CD14-positive monocyte (primary cell): ENCODE data around the gene SNAP47. TPM values are rescaled to one million over a fixed set of nuclear protein-coding genes. Genes with fewer than 3 reads are reported as not detected.

ENCODE experiments used
- DNase-seq, 3 donors: peaks; one replicate each; pipeline ENCODE4 v3.0.0-alpha.2; 2011 to 2022
- H2AFZ ChIP-seq: 2 replicates; pipeline ENCODE4 v1.6.0; 2012; ENCODE audit warnings: mild to moderate bottlenecking, low read depth, low read length, inconsistent platforms; ENCODE audit not compliant: insufficient read depth, poor library complexity, severe bottlenecking
- H3K27ac ChIP-seq, 2 donors: 1 replicate in 1 of 2; 2 replicates in 1 of 2; pipeline ENCODE4 v1.5.1; 2012 to 2013; ENCODE audit warnings: low read length in 2 of 2, control low read depth in 1 of 2, inconsistent platforms in 1 of 2, low read depth in 1 of 2, mild to moderate bottlenecking in 1 of 2
- H3K27me3 ChIP-seq, 2 donors: one replicate each; pipeline versions ENCODE4 v1.6.0 to v1.6.1; 2011 to 2013; ENCODE audit warnings: low read length in 2 of 2; ENCODE audit not compliant: control insufficient read depth in 2 of 2, insufficient read depth in 2 of 2
- H3K36me3 ChIP-seq, 2 donors: replicated peaks in 1 of 2; 1 replicate in 1 of 2; 2 replicates in 1 of 2; pipeline versions ENCODE4 v1.5.1 to v1.6.1; 2012 to 2013; ENCODE audit warnings: low read length in 2 of 2, control low read depth in 1 of 2, inconsistent platforms in 1 of 2, mild to moderate bottlenecking in 1 of 2; ENCODE audit not compliant: insufficient read depth in 2 of 2, control insufficient read depth in 1 of 2
- H3K4me1 ChIP-seq, 2 donors: 1 replicate in 1 of 2; 2 replicates in 1 of 2; pipeline versions ENCODE4 v1.5.1 to v1.6.1; 2012 to 2013; ENCODE audit warnings: low read length in 2 of 2, control low read depth in 1 of 2, inconsistent platforms in 1 of 2, mild to moderate bottlenecking in 1 of 2, moderate library complexity in 1 of 2; ENCODE audit not compliant: insufficient read depth in 2 of 2, control insufficient read depth in 1 of 2
- H3K4me2 ChIP-seq: replicated peaks from 2 replicates; pipeline ENCODE3; 2012; ENCODE audit warnings: low read length, moderate library complexity, mild to moderate bottlenecking; ENCODE audit not compliant: poor library complexity, severe bottlenecking; ENCODE audit errors: extremely low read depth
- H3K4me3 ChIP-seq, 3 experiments: fragments of 200-600 bp in 1 of 3; sonication (generic) in 1 of 3; replicated peaks in 1 of 3; 1 replicate in 2 of 3; 2 replicates in 1 of 3; pipeline ENCODE4 v1.5.1; 2011 to 2013; ENCODE audit warnings: low read length in 3 of 3, mild to moderate bottlenecking in 3 of 3, control low read depth in 2 of 3, low read depth in 2 of 3, inconsistent platforms in 1 of 3, moderate library complexity in 1 of 3
- H3K79me2 ChIP-seq: 2 replicates; pipeline ENCODE4 v1.6.0; 2012; ENCODE audit warnings: mild to moderate bottlenecking, control low read depth, inconsistent platforms, low read length, moderate library complexity; ENCODE audit not compliant: insufficient read depth
- H3K9ac ChIP-seq: 2 replicates; pipeline ENCODE4 v1.6.0; 2017; ENCODE audit warnings: low read length, mild to moderate bottlenecking; ENCODE audit not compliant: insufficient read depth, poor library complexity, severe bottlenecking
- H3K9me3 ChIP-seq, 2 donors: replicated peaks in 1 of 2; 1 replicate in 1 of 2; 2 replicates in 1 of 2; pipeline versions ENCODE4 v1.5.1 to v1.6.1; 2012 to 2013; ENCODE audit warnings: low read length in 2 of 2, control low read depth in 1 of 2; ENCODE audit not compliant: control insufficient read depth in 1 of 2, insufficient read depth in 1 of 2
- H4K20me1 ChIP-seq: 2 replicates; pipeline ENCODE4 v1.6.0; 2012; ENCODE audit warnings: mild to moderate bottlenecking, low read length, control low read depth, moderate library complexity; ENCODE audit not compliant: insufficient read depth
- H3K27ac Mint-ChIP-seq, 7 donors: one replicate each; pipeline ENCODE4 v1.8.0; 2020; ENCODE audit warnings: mild to moderate bottlenecking in 7 of 7, mixed read lengths in 7 of 7, moderate library complexity in 6 of 7, inconsistent platforms in 2 of 7
- H3K27me3 Mint-ChIP-seq, 3 donors: one replicate each; pipeline ENCODE4 v1.8.0; 2021 to 2022; ENCODE audit warnings: low read depth in 3 of 3, mild to moderate bottlenecking in 3 of 3, mixed read lengths in 3 of 3, moderate library complexity in 3 of 3, inconsistent platforms in 1 of 3
- H3K36me3 Mint-ChIP-seq, 2 donors: one replicate each; pipeline ENCODE4 v1.8.0; 2020; ENCODE audit warnings: mixed read lengths in 2 of 2, inconsistent platforms in 1 of 2, mild to moderate bottlenecking in 1 of 2
- H3K4me1 Mint-ChIP-seq: one replicate; pipeline ENCODE4 v1.8.0; 2020; ENCODE audit warnings: mild to moderate bottlenecking, mixed read lengths
- H3K4me3 Mint-ChIP-seq, 2 donors: one replicate each; pipeline ENCODE4 v1.8.0; 2020; ENCODE audit warnings: mild to moderate bottlenecking in 2 of 2, mixed read lengths in 2 of 2, moderate library complexity in 1 of 2
- H3K9me3 Mint-ChIP-seq, 7 donors: one replicate each; pipeline ENCODE4 v1.8.0; 2020 to 2022; ENCODE audit warnings: mixed read lengths in 7 of 7, mild to moderate bottlenecking in 6 of 7, moderate library complexity in 6 of 7, inconsistent platforms in 2 of 7
- WGBS: methylation state at CpG from one replicate; pipeline ENCODE4 v1.1.5; 2013; ENCODE audit warnings: missing lambda C conversion rate; ENCODE audit not compliant: insufficient coverage; 5-methylcytosine and 5-hydroxymethylcytosine counted together
- intact Hi-C, 2 donors: fragments of 100-400 bp; cut with micrococcal nuclease; formaldehyde crosslinking; loops; one replicate each; pipeline versions ENCODE4 v1.15.0 to v1.15.1; 2023
- polyA plus RNA-seq, 3 donors: library from polyadenylated mRNA; depleted of rRNA in 1 of 3; unstranded in 2 of 3; stranded (reverse) in 1 of 3; fragments of 300-500 nt in 2 of 3; fragments of >200 nt in 1 of 3; fragmentation: Illumina TruSeq in 2 of 3; gene quantifications; 1 replicate in 2 of 3; 2 replicates in 1 of 3; pipeline ENCODE4 v1.2.3, GENCODE V29; 2012 to 2021
- TF ChIP-seq, protein P1 (sequence below): fragments of 200-600 bp; IDR thresholded peaks from one replicate; pipeline ENCODE4 v1.8.0; 2022; ENCODE audit warnings: antibody characterized with exemption, mild to moderate bottlenecking

The SNAP47 gene
- polyA plus RNA-seq, 3 donors, result 15.4 to 25.0 (median 20.5) TPM

DNA sequence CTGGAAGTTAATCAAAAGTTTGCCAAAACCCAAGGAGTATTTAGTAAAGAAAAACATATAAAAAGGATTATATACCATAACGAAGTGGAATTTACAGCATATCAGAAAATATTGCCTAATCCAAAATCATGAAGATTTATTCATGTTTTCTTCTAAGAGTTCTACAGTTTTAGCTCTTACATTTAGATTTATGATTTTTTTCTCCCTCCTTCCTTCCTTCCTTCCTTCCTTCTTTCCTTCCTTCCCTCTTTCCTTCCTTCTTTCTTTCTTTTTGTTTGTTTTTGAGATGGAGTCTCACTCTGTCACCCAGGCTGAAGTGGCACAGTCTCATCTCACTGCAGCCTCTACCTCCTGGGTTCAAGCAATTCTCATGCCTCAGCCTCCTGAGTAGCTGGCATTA, 64.5 kb downstream of the SNAP47 start:
- Mint-ChIP-seq H3K4me1 (no peaks in the 10 kb centered on the region), H3K4me3 (no peak overlapping the region), H3K27ac (no peak overlapping the region), H3K9me3 (peaks cover 0 to 8% (median 2%) of the 10 kb centered on the region in 7 donors), H3K27me3 (peaks cover 1 to 9% (median 4%) of the 10 kb centered on the region in 3 donors), H3K36me3 (no peaks in the 10 kb centered on the region)
- no peaks in the 10 kb centered on the region for H3K36me3 ChIP-seq
- no peak overlapping the region for H3K4me3 ChIP-seq
- peaks cover 0 to 4% of the 10 kb centered on the region in 2 donors for H3K9me3 ChIP-seq
- no peak overlapping the region for H3K27ac ChIP-seq
- no peak overlapping the region for H3K4me2 ChIP-seq
- TF ChIP-seq, protein P1, sequence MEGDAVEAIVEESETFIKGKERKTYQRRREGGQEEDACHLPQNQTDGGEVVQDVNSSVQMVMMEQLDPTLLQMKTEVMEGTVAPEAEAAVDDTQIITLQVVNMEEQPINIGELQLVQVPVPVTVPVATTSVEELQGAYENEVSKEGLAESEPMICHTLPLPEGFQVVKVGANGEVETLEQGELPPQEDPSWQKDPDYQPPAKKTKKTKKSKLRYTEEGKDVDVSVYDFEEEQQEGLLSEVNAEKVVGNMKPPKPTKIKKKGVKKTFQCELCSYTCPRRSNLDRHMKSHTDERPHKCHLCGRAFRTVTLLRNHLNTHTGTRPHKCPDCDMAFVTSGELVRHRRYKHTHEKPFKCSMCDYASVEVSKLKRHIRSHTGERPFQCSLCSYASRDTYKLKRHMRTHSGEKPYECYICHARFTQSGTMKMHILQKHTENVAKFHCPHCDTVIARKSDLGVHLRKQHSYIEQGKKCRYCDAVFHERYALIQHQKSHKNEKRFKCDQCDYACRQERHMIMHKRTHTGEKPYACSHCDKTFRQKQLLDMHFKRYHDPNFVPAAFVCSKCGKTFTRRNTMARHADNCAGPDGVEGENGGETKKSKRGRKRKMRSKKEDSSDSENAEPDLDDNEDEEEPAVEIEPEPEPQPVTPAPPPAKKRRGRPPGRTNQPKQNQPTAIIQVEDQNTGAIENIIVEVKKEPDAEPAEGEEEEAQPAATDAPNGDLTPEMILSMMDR, result no peak
- H3K4me1 ChIP-seq, result no peaks in the 10 kb centered on the region
- H4K20me1 ChIP-seq, result no peaks in the 10 kb centered on the region
- intact Hi-C loops, result no loop called here
- H3K9ac ChIP-seq, result no peak overlapping the region
- no peak overlapping the region for H2AFZ ChIP-seq
- WGBS, result no CpG with 5 or more reads among the region's 1 CpG
- DNase-seq, result no peak
- no peaks in the 10 kb centered on the region for H3K79me2 ChIP-seq
- no peaks in the 10 kb centered on the region for H3K27me3 ChIP-seq

DNA sequence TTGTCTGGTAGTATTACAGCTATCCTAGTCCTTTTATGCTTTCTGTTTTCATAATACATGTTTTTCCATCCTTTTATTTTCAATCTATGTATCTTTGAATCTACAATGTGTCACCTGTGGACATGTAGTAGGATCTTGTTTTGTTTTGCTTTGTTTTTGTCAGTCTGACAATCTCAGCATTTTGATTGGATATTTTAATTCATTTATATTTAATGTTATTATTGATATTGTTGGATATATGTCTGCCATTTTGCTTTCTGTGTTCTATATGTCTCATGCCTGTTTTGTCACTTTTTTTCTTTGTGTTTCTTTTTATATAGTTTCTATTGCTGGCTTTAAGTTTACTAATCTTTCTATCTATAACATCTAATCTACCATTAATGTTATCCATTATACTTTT, 68.7 kb downstream of the SNAP47 start:
- Mint-ChIP-seq H3K4me1 (no peaks in the 10 kb centered on the region), H3K27me3 (peaks cover 0 to 6% (median 4%) of the 10 kb centered on the region in 3 donors), H3K36me3 (no peaks in the 10 kb centered on the region), H3K9me3 (peaks cover 4 to 21% (median 7%) of the 10 kb centered on the region in 7 donors), H3K4me3 (no peak overlapping the region), H3K27ac (no peak overlapping the region)
- Histone ChIP-seq H3K9me3 (peaks cover 4 to 5% of the 10 kb centered on the region in 2 donors), H3K79me2 (no peaks in the 10 kb centered on the region), H2AFZ (no peak overlapping the region), H3K4me3 (no peak overlapping the region), H3K27ac (no peak overlapping the region), H3K4me1 (no peaks in the 10 kb centered on the region), H3K36me3 (no peaks in the 10 kb centered on the region), H3K4me2 (no peak overlapping the region), H3K27me3 (no peaks in the 10 kb centered on the region), H4K20me1 (no peaks in the 10 kb centered on the region), H3K9ac (no peak overlapping the region)
- TF ChIP-seq, protein P1, result no peak
- DNase-seq, result no peak
- intact Hi-C loops, result no loop called here
